ENCODE results near the gene GOLGA8Q. TPM values are rescaled to one million over a fixed set of nuclear protein-coding genes. Genes with fewer than 3 reads are reported as not detected.

GOLGA8Q gene, protein sequence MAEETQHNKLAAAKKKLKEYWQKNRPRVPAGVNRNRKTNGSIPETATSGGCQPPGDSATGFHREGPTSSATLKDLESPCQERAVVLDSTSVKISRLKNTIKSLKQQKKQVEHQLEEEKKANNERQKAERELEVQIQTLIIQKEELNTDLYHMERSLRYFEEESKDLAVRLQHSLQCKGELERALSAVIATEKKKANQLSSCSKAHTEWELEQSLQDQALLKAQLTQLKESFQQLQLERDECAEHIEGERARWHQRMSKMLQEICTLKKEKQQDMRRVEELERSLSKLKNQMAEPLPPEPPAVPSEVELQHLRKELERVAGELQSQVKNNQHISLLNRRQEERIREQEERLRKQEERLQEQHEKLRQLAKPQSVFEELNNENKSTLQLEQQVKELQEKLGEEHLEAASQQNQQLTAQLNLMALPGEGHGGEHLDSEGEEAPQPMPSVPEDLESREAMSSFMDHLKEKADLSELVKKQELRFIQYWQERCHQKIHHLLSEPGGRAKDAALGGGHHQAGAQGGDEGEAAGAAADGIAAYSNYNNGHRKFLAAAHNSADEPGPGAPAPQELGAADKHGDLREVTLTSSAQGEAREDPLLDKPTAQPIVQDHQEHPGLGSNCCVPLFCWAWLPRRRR
- total RNA-seq, result not detected in 2 replicates

DNA sequence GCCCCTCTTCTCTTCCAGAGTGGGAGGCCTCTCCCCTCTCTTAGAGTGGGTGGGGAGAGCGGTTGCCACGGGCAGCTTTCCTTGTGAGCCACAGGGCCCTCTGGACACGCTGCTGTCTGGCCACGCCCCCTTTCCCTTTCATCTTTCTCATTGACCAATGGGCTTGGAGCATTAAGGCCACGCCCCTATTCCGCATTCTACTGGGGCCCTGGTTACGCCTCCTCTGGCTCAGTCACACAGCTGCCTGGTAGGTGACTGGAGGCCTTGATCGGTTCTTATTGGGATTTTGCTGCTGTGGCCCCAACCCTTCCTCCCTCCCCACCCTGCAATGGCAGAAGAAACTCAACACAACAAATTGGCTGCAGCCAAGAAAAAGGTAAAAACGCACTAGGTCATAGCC is at the start of gene GOLGA8Q:
Gene GOLGA8Q (plus strand): TSS at position 301 of the 400 bp plus-strand sequence. CDS start 28 bp downstream, at position 329.

DNA sequence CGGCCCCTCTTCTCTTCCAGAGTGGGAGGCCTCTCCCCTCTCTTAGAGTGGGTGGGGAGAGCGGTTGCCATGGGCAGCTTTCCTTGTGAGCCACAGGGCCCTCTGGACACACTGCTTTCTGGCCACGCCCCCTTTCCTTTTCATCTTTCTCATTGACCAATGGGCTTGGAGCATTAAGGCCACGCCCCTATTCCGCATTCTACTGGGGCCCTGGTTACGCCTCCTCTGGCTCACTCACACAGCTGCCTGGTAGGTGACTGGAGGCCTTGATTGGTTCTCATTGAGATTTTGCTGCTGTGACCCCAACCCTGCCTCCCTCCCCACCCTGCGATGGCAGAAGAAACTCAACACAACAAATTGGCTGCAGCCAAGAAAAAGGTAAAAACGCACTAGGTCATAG is 51.9 kb downstream of the GOLGA8Q start, which contains the start of gene GOLGA8H:
Gene GOLGA8H (plus strand): TSS at position 233 of the 400 bp plus-strand sequence. CDS start 98 bp downstream, at position 331.

Other genes with a start within 250 kb of the GOLGA8Q start
- 0.15 TPM in 1 of 2 replicates, not detected in the other for gene CHRFAM7A, start 158.5 kb upstream of the GOLGA8Q start, total RNA-seq
- 0.30 and 0.50 TPM in 2 replicates for gene GOLGA8R, start 137.8 kb upstream of the GOLGA8Q start, total RNA-seq
- 0.15 TPM in 1 of 2 replicates, not detected in the other for gene GOLGA8H, start 52.0 kb downstream of the GOLGA8Q start, total RNA-seq

Data from bronchus fibroblast of lung (primary cell).